HG03575 (cell line): ENCODE results near the gene GDNF.
A peak's percentile ranks its signal among the peaks of the same experiment; 100 is the strongest.
"Not testable (repeated sequence)": the region's sequence is repeated elsewhere in the genome, so short reads cannot be mapped to it uniquely, and the experiment has no call there.

ENCODE experiments used
- ATAC-seq: cut with Tn5 transposase; IDR thresholded peaks from one replicate; pipeline ENCODE4 v1.9.1; 2021; ENCODE audit not compliant: unreplicated experiment, insufficient number of reproducible peaks, low FRiP score; ENCODE audit errors: extremely low read depth

GDNF gene

DNA sequence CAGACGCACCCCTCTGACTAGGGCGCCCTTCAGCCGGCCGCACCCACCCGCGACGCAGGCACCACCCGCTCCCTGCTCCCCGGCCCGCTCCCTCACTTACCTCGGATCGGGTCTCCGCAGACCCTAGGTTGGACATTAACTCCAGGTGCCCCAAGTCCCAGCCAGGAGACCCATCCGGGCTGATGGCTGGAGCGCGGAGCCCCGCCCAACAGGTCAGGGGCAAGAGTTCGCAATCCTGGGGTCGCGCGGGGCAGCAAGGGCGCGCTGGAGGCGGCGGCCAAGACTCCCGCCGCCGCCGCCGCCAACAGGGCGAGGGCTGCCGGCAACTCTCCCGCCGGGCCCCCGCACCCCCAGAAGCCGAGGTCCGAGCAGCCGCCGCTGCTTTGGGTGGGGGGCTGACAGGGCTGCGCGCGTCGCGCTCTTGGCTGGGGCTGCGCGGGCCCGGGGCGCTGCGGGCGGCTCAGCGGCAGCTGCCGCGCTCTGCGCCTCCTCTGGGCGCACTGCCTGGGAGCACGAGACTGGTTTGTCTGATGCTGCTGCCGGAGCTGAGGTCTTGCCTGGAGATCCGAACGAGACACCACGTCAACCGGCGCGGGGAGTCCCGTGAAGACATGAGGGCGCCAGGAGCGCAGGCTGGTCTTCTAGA lies at the start of gene GDNF:
Gene GDNF (minus strand): TSS at position 635 of the 646 bp plus-strand sequence. CDS start 5,245 bp downstream, outside the sequence.
- ATAC-seq, result no peak

GRCh38 chr5:37888476-37888875 lies 48.6 kb upstream of the GDNF start:
- ATAC-seq, result no peak

DNA sequence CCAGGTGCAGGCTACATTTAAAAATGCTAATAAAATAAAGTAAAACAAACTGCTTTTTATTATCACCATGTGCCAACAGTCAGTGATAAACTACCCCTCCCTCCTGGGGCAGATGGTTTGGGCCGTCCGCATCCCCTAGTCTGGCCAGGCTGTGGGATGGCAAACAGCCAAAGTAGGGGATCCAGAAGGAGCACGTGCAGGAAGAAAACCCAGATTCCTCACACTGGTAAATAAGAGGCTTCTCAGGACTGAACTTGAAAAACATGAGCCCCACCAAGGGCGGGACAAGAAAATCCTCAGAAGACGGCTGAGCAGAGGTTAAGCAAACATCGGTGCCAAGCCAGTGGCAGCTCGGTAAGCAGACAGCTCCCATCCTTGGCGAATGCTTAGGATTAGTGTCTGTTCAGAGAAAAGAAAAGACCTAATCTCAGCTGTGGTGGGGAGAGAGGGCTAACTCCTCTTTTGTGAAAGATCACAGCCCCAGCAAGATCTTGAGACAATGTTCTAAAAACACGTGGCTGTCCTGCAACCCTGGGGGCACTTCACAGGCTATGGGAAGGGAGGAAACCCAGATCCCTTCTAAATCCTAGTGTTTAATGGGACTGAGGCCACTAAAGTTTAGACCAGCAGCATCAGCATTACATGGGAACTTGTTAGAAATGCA lies 46.5 kb upstream of the GDNF start:
- no peak for ATAC-seq

DNA sequence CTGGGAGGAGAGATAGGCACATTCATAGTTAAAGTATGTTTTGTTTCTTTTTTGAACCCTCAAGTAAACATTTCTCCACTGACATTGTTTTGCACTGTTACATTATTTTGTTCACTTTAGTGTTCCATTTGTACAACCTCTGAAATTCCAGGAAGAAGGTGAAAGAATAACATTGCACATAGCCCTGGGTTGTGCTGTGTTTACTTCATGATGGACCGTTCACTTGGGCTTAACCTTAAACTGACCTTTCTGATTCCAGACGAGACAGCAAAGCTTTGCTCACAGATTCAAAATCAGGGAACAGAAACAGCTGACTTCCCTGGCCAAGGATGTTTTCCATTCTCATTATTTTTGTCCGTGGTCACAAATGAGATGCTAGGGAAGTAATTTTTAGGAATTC lies 42.8 kb upstream of the GDNF start:
- ATAC-seq, result no peak

DNA sequence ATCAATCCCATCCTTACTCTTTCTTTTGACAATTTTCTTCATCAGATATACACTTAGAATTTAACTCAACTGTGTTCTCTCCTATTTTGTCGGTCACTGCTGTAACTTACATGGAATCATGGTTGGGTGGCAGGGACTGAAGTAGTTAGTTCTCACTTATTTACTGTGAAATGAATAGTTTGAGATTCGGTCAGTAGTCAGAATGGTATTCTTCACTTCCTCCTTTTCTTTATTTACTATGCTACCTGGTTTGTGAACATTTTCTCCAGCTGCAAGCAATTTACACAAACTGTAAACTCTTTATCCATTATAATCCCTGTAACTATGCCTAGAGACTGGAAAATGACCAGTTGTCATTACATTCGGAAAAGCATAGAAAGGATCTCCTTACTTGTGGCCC lies 41.5 kb upstream of the GDNF start:
- peak; percentile 79 for ATAC-seq

DNA sequence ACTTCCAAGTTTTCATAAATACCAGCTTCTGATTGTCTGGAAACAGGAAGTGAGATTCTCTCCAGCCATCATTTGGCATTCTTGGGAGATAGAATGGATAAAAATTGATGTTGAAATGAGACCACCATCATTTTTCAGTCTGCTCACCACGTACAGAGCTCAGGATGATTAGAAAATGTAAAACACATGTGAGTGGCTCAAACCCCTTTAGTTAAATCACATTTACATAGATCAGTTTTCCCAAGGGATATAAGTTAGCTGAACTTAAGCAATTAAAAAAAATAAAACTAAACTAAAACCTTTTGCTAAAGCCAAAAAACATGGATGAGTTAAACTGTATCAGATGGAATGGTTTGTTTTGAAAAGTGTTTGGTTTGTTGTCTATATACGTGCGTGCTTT lies 37.1 kb upstream of the GDNF start:
- ATAC-seq, result no peak

GRCh38 chr5:37876245-37876644 lies 36.4 kb upstream of the GDNF start:
- no peak for ATAC-seq

DNA sequence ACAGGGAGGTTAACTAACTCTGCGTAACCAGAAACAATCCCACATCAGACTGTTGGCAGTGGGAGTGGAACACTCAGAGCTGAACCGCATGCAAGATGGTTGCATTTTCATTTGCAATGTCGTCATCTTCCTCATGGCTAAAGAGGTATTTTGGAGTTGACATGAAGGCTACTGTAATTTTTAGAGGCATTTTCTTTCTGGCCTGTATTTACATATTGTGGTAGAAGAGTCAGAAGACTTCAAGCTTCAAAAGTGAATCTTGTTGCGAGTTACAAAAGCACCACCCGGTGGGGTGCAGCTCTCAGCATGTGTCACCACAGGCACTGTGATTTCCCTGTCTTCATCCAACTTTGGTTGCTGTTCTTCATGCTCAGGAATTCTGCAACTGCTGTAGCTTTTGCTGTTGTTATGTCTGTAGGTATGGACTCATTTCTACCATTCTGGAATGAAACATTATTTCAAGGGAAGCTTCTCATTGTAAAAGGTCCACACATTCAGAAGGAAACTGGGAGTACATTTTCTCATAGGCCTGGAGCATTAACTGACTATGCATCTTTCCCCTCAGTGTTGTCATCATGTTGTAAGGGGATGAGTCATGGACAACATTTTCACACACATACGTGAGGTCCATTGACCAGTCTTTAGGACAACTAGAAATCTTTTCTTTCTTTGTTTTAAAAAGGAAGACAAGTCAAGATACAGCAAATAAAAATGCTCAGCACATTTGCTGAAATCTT lies 35.4 kb upstream of the GDNF start:
- no peak for ATAC-seq

GRCh38 chr5:37873988-37874387 lies 34.1 kb upstream of the GDNF start:
- no peak for ATAC-seq

DNA sequence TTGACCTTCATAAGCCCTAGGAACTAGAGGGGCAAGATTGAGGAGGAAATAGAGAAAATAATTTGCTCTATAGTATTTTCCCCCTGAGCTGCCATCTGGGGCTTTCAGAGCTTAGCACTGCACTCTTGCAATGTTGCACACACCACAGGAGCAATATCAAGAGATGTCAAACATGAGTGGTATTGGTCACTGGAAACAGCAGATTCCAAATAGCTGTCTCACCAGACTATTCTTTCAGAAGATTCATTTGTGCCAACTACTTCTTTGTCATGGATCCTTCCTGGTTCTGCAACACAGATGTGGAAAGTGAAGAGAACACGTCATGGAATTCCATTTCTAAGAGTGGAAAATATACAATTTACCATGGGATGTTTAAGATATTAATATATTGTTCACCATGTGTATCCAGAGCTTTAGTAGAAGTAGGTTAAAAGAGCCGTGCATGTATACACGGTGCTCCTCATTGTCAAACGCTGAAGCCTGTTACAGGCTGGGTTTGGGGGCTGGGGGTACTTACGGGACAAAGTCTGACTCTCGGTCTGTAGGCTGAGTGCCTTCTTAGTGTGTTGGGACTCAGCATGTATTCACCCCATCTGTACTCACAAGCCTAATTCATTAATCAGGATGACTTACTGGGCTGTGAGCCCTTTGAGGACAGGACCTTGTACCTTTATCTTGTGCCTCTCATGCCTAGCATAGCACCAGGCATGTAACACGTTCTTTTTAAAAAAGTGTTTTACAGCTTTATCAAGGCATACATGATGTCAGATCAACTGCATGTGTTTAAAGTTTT lies 31.4 kb upstream of the GDNF start:
- ATAC-seq, result no peak

- ATAC-seq, result no peak
These were observed 29.4 kb upstream of the GDNF start for GRCh38 chr5:37869216-37869615.

GRCh38 chr5:37867654-37868053 lies 27.8 kb upstream of the GDNF start:
- ATAC-seq, result no peak

DNA sequence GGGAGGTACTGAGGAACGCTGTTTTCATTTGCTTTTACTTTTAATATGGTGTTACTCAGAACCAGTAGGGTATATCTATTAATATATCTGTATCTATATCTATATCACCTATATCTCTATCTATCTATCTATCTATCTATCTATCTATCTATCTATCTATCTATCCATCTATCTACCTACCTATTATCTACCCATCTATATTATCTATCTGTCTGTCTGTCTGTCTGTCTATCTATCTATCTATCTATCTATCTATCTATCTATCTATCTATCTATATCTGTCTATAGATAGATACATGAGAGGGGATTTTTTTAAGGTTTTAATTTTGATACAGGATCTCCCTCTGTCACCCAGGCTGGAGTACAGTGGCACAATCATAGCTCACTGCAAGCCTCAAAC lies 23.1 kb upstream of the GDNF start:
- not testable (repeated sequence) for ATAC-seq

DNA sequence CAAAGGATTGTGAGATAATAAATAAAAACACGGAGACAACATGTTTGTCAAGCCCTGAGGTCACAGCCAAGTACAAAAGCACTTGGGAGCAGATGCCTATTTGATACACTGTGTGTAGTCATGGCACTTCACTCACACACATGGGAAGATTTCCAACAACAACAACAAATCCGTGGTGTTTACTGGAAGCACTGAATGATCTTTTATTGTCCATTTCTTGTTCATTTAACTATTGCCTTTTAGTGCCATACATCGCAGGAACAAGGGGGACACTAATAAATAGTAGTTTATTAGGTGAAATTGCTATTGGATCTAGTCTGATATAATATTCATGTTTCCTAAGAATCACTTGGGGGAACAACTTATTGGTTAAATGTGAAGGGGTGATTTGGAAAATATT lies 20.4 kb upstream of the GDNF start:
- no peak for ATAC-seq

- peak; percentile 71 for ATAC-seq
These were observed 20.0 kb upstream of the GDNF start for GRCh38 chr5:37859805-37860204.

DNA sequence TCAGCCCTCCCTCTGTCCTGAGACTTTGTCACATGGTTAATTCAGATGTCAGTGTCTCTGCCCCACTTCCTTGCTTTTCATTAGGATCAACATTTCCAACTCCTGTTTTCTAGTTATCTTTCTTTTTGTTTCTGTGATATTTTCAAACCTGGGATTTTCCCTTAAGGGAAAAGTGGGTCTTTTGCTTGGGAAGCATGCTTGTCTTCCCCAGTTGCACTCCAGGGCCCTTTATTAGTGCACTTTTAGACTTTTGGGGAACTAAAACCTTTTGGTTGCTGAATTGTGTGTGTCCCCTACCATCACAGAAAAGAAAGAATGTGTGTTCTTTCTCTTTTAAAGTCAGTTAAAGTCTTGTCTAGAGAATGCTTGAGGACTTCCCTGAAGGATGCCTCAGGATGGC lies 18.4 kb upstream of the GDNF start:
- ATAC-seq, result no peak

DNA sequence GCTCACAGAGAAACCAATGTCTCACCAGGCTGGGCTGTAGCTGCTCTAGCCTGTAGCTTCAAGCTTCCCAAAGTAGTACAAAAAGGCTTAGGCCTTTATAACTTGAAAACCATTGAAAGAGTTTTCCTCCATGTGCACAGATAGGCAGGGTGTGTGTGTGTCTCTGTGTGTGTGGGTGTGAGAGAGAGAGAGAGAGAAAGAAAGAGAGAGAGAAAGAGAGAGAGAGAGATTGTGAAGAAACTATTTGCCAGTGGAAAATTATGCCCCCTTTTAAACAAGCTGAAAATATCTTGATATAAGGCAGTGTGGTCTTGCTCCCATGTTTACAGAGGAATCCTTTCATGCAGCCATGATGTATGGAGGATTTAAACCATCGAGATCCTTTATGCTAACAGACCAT lies 17.9 kb upstream of the GDNF start:
- no peak for ATAC-seq

GRCh38 chr5:37855438-37855837 lies 15.6 kb upstream of the GDNF start:
- ATAC-seq, result no peak

DNA sequence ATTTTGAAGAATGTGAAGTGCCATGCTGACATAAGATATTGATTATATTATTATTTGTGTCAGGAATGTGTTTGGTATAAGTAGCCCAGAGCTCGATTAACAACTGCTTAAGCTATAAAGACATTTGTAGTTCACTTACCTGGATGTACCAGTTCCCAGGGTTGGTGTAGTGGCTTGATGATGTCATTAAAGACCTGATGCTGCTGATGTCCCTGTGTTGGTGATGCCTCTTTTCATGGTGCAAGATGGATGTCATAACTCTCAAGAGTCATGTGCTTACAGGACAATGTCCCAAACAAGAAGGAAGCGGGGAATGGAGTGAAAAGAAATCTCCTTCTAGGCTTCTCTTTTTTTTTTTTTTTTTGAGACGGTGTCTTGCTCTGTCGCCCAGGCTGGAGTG lies 11.5 kb upstream of the GDNF start:
- ATAC-seq, result no peak
